ENCODE data around the gene ARHGEF28. TPM values are rescaled to one million over a fixed set of nuclear protein-coding genes. Genes with fewer than 3 reads are reported as not detected.

Gene ARHGEF28
- total RNA-seq, 1 experiment from 2014 or later, result 0.57 TPM

DNA sequence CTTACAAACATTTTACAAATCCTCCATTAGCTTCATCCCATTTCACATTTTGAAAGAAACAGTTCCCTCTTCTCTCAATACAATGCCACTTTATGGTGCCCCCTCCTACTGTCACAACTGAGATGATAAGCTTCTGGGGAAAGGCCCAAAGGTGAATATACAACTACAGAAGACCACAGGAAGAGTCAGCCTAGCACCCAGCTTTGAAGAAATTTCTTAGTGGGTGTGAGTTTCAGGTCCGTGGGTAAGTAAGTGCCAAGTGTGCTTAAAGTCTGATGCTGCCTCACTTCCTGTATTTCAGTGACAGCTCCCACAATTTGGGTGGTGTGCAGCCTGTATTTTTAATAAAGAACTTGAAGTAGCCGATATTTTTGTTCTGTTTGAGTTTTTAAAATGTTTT is 68.1 kb downstream of the ARHGEF28 start:
- Histone ChIP-seq H2BK20ac (ENCODE audit: low read depth, low read length, poor library complexity, severe bottlenecking) (no peak overlapping the region), H3K23me2 (ENCODE audit: insufficient read length, low read depth, low read length, poor library complexity, severe bottlenecking) (no peaks in the 10 kb centered on the region), H2BK12ac (ENCODE audit: insufficient read length, low read depth, low read length) (no peak overlapping the region), H2AFZ (ENCODE audit: low read length) (no peak overlapping the region), H4K20me1 (ENCODE audit: control insufficient read depth, insufficient read depth, insufficient read length) (no peaks in the 10 kb centered on the region), H3T11ph (ENCODE audit: low read length) (no peak overlapping the region), H3K4ac (ENCODE audit: low read depth, low read length) (no peak overlapping the region), H3K4me2 (ENCODE audit: insufficient read depth, insufficient read length, low read length) (no peak overlapping the region), H2AK5ac (ENCODE audit: insufficient read length, low read length) (no peak overlapping the region), H3K79me1 (ENCODE audit: insufficient read depth, low read depth, low read length, poor library complexity, severe bottlenecking) (no peaks in the 10 kb centered on the region), H3K9ac (ENCODE audit: extremely low read depth, insufficient read length, low read length) (no peak overlapping the region), H2BK5ac (ENCODE audit: insufficient read length, low read length) (no peak overlapping the region), H3K18ac (ENCODE audit: insufficient read length, low read depth, low read length) (no peak overlapping the region), H2BK15ac (ENCODE audit: low read depth, low read length) (no peak overlapping the region), H3K56ac (ENCODE audit: insufficient read length, low read depth, low read length) (no peak overlapping the region), H2BK120ac (ENCODE audit: low read depth, low read length, poor library complexity, severe bottlenecking) (no peak overlapping the region), H4K5ac (ENCODE audit: insufficient read length, low read depth, low read length) (no peak overlapping the region), H3K9me3 (ENCODE audit: control insufficient read depth, low read depth, low read length) (no peaks in the 10 kb centered on the region), H3K23ac (ENCODE audit: insufficient read length, low read depth, low read length) (no peak overlapping the region), H3K14ac (ENCODE audit: insufficient read depth, low read length) (no peak overlapping the region), H3K79me2 (ENCODE audit: insufficient read depth, low read length) (no peaks in the 10 kb centered on the region), H4K91ac (ENCODE audit: insufficient read length, low read depth, low read length) (no peak overlapping the region), H3K27me3 (ENCODE audit: insufficient read depth, low read length) (no peaks in the 10 kb centered on the region), H3K27ac (ENCODE audit: insufficient read length, low read depth, low read length) (no peak overlapping the region), H3K4me1 (ENCODE audit: insufficient read depth, low read length) (peaks cover 8% of the 10 kb centered on the region; the same call in 1 of the 2 replicates), H4K8ac (replicated peaks; ENCODE audit: insufficient read length, low read depth, low read length) (no peak overlapping the region)
- H3K36me3 Mint-ChIP-seq (ENCODE audit: insufficient read depth in 1 of 3, low read depth in 3 of 3), result no peaks in the 10 kb centered on the region
- H3K4me1 Mint-ChIP-seq, result peaks cover 31 to 34% of the 10 kb centered on the region in 2 experiments
- H3K27ac Mint-ChIP-seq, result no peak overlapping the region
- H3K4me3 Mint-ChIP-seq, result no peak overlapping the region
- TF ChIP-seq, protein P1, sequence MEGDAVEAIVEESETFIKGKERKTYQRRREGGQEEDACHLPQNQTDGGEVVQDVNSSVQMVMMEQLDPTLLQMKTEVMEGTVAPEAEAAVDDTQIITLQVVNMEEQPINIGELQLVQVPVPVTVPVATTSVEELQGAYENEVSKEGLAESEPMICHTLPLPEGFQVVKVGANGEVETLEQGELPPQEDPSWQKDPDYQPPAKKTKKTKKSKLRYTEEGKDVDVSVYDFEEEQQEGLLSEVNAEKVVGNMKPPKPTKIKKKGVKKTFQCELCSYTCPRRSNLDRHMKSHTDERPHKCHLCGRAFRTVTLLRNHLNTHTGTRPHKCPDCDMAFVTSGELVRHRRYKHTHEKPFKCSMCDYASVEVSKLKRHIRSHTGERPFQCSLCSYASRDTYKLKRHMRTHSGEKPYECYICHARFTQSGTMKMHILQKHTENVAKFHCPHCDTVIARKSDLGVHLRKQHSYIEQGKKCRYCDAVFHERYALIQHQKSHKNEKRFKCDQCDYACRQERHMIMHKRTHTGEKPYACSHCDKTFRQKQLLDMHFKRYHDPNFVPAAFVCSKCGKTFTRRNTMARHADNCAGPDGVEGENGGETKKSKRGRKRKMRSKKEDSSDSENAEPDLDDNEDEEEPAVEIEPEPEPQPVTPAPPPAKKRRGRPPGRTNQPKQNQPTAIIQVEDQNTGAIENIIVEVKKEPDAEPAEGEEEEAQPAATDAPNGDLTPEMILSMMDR (conservative IDR thresholded peaks at IDR 0.05), result no peak
- H3K27me3 Mint-ChIP-seq (ENCODE audit: low read depth), result peaks cover 7% of the 10 kb centered on the region
- no peaks in the 10 kb centered on the region for H3K9me3 Mint-ChIP-seq
- no peak for DNase-seq
- WGBS (ENCODE audit: extremely low coverage, insufficient read length, low lambda C conversion rate), result no CpG with 5 or more reads among the region's 2 CpGs
